Measurements from ENCODE around the gene GPI.

The GPI gene

DNA sequence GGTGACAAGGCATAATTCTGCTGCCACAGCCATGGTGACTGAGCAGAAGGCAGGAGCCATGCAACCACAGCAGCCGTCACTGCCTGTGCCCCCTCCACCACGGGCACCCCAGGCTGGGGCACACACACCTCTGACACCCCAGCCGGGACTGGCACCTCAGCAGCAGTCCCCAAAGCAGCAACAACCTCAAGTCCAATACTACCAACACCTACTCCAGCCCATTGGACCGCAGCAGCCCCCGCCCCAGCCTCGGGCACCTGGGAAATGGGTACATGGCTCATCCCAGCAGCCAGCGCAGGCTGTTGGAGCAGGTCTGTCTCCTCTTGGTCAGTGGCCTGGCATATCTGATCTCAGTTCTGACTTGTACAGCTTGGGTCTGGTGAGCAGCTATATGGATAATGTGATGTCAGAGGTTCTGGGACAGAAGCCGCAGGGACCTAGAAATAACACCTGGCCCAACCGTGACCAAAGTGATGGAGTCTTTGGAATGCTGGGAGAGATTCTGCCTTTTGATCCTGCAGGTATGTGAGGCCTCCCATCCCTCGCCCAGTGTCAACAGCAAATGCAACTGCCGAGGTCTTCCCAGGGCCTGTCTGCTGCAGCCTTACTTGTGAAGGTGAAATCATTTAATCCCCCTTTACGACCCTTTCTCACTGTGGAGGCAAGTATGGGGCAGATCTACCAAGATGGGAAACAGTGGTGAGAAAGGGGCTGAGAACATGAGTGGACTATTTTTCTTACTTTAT lies 22.9 kb upstream of the GPI start:
- DNase-seq (ENCODE audit: low read depth): no peak

GRCh38 chr19:34343751-34344150 lies 21.2 kb upstream of the GPI start:
- no peak for DNase-seq (ENCODE audit: low read depth)

GRCh38 chr19:34345947-34346351 lies 19.0 kb upstream of the GPI start:
- no peak for DNase-seq (ENCODE audit: low read depth)

DNA sequence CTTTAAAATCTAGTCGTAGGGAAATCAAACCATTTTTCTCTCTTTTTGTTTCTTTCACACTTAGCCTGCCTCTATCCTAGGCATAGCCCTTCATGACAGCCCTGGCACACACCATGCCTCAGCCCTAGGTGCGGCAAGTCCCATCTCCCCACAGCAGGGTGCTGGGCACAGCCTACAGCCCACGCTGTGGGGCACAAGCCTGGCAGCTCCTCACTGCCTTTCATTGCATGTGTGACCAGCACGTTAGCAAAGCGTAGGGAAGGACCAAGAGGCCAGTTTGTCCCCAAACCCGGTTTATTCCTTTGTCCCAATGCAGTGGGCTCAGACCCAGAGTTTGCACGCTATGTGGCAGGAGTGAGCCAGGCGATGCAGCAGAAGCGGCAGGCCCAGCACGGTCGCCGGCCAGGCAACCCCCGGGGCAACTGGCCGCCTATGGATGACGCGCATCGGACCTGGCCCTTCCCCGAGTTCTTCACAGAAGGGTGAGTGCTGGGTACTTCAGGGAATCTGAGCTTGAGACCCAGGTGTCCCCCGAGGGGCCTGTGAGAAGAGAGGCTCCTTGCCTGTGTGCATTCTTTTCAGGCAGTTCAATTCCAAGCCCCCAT lies 17.3 kb upstream of the GPI start:
- no peak for DNase-seq (ENCODE audit: low read depth)

DNA sequence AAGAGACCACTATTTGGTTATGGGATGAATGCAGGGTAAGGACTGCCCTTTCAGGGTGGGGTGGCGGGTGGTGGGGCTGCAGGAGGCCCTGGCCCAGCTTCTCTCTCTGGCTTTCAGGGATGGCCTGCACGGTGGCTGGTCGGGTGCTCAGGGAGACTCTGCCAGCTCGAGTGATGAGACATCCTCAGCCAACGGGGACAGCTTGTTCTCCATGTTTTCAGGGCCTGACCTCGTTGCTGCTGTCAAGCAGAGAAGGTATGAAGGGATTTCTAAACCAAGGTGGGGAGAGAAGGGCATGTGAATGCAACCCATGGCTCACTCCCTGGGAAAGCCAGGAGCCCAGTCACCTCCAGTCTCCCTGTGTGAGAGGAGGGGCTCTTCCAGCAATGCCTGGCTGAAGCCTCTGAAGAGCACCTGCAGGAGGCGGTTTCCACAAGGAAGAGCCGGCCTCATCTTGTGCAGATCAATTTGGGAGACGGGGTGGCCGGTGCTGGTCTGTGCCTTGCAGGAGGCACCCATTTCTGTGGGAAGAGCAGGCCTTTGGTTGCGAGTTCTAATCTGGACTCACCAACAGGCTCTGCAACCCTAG lies 16.0 kb upstream of the GPI start:
- no peak for DNase-seq (ENCODE audit: low read depth)

DNA sequence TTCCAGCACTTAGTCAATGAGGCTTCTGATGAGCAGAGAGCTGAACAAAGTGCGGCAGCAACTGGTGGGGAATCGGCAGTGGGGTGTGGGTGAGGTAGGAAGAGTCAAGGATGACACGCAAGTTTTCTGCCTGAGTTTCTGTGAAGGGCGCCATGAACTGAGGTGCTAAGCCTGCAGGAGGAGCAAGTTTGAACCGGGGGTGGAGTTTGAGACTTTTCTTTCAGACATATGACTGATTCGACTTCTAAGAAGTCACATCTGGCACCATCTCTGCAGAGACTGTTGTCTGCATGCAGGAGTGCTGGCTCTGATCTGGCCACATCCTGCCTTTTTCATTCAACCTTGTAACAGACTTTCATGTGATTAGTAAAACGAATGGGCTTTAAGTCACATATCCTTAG lies 14.8 kb upstream of the GPI start:
- no peak for DNase-seq (ENCODE audit: low read depth)

- DNase-seq (ENCODE audit: low read depth): no peak
Observed at GRCh38 chr19:34351382-34351826, 13.6 kb upstream of the GPI start.

GRCh38 chr19:34353546-34353945 lies 11.4 kb upstream of the GPI start:
- no peak for DNase-seq (ENCODE audit: low read depth)

DNA sequence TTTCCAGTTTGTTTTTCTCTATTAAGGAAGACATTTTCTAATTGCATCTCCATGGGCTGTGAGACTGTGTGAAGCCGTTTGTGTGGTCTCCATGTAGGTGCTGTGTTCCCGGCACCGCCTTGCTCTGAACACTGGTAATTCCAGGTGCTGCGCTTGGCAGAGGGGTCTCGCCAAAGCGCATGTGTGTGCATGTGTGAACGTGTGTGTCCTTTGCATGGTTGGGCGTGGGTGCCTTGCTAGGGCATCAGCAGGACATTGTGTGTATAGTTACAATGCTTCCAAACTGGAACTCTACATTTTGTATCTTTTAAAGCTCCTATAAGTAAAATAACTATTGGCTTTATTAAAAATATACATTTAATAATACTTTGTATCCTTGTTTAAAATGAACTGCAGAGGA lies 9.8 kb upstream of the GPI start:
- DNase-seq (ENCODE audit: low read depth): no peak

DNA sequence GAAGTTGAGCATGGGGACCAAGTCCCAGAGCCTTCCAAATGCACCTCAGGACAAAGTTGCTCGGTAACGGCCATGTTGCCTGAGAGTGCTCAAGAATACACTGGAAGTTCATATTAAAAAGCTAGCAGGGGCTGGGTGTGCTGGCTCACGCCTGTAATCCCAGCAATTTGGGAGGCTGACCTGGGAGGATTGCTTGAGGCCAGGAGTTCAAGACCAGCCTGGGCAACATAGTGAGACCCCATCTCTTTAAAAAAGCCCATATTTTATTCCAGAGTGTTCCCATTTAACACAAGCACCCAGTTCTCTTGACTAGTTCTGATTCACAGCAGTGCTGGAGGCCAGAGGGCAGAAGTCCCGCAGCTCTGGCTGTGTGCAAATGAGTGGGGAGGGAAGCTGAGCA lies 8.1 kb upstream of the GPI start:
- DNase-seq (ENCODE audit: low read depth): no peak

DNA sequence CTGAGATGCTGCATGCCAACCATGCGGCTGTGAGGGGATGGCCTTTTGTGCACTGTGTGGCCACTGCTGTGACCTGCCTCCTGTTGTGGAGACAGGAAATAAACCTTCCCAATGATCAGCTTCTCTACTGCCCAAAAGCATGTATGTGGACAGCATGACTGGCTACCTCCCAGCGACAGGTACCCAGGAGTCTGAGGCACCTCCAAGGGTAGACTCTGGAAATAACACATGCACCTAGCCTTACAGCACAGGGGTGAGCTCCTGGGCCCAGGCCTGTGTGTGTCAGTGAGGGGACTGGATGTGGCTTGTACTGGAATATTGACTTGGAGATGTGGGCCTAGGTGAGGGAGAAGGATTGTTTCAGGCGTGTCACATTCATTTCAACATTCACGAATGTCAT lies 7.6 kb upstream of the GPI start:
- no peak for DNase-seq (ENCODE audit: low read depth)

GRCh38 chr19:34359140-34359953 lies 5.6 kb upstream of the GPI start:
- peak; percentile 86 for DNase-seq (ENCODE audit: low read depth)

DNA sequence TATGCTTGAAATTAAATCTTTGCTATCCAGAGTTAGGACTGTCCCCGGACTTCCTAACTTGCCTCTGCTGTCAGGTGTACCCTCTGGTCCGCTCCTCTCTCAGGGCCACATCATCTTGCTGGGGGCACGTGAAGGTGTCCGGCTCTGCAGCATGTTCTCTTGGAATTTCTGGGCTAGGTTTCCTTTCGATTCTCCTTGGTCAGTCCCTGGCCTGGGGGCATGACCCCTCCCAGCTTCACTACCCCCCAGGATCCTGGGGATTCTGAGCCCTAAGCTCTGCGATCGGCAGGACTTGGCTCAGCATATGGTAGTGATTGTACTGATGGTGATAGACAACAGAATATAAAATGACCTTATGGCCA lies 5.1 kb upstream of the GPI start:
- no peak for DNase-seq (ENCODE audit: low read depth)

GRCh38 chr19:34360354-34360909 lies 4.6 kb upstream of the GPI start:
- DNase-seq (ENCODE audit: low read depth): no peak

- no peak for DNase-seq (ENCODE audit: low read depth)
Observed at GRCh38 chr19:34362679-34363069, 2.3 kb upstream of the GPI start.

GRCh38 chr19:34363094-34363493 lies 1.9 kb upstream of the GPI start:
- DNase-seq (ENCODE audit: low read depth): no peak

- DNase-seq (ENCODE audit: low read depth): no peak
Observed at GRCh38 chr19:34363930-34364329, 1.1 kb upstream of the GPI start.

DNA sequence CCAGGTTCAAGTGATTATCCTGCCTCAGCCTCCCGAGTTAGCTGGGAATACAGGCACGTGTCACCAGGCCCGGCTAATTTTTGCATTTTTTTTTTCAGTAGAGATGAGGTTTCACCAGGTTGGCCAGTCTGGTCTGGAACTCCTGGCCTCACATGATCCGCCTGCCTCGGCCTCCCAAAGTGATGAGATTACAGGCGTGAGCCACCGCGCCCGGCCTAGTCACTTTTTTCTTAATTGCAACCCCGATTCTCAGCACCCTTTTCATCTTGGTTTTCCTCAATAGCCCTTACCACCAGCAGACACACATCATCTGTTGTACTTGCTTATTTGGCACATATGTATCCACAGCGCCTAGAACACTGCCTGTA lies 550 bp upstream of the GPI start:
- no peak for DNase-seq (ENCODE audit: low read depth)

DNA sequence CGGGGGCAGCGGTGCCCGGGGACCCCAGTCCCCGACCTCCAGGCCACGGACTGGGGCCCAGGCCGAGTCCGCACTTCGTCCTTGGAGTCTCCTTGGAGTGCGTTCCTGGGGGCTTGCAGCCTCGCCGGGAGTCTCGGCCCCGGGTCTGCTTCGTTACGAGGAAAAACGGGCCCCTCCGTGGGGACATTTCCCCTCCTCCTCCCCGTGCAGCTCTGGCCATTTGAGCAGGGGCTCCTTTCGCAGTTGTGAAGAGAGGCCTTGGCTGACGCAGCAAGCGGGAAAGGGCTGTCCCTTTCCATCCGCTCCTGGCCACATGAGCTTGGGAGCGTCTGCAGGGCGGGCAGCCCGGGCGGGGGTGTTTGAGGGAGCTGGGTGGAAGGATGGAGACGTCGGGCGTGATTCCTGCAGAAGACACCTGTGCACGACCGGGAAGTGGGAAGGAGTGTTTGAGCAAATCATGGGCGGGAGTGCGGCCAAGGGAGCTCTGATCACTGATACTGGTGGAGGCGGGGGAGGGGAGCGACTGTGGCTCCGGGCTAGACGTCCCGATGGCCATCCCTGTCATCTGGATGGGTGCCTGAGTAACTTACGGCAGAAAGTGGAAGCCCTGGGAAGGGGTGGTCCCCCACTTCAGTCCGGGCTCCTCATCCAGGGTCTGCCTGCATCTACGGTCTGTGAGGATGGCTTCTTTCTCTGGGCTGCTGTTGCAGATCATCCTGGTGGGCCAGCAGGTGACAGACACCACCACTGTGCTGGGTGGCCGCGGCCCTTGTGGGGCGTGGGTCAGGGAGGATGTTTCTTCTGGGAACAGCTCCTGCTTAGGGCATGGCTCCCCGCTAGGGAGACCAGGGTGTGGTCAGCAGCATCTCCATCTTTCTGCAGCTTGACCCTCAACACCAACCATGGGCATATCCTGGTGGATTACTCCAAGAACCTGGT lies 736 bp downstream of the GPI start:
- DNase-seq (ENCODE audit: low read depth): no peak

- DNase-seq (ENCODE audit: low read depth): no peak
Observed at GRCh38 chr19:34366738-34367623, 2.0 kb downstream of the GPI start.

DNA sequence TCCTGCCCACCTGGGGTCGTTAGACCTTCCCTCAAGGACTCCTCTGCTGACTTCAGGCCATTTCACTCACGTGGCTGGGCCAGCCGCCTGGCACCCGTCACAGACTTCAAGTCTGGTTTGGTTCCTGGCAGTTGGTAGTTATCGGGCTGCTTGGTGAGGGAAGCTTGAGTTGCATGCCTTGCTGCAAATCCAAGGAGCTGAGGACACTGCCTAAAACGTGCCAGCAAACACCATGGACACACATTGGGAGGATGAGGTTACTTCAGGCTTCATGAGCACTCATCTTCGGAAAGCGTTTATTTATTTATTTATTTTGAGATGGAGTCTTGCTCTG lies 2.6 kb downstream of the GPI start:
- DNase-seq (ENCODE audit: low read depth): no peak

Data from HS-5 (cell line).